LNCAP (cell line): ENCODE results near the gene ZNF516.

Experiments used
- CTCF ChIP-seq: fragments of 450-650 bp; IDR thresholded peaks from 2 replicates; pipeline ENCODE4 v1.5.1; 2017; ENCODE audit warnings: mild to moderate bottlenecking

The ZNF516 gene

GRCh38 chr18:76480913-76481312 is 14.1 kb downstream of the ZNF516 start:
- TF ChIP-seq CTCF = no peak

- no peak for TF ChIP-seq CTCF
Measured at GRCh38 chr18:76479351-76480238, 15.4 kb downstream of the ZNF516 start.

- TF ChIP-seq CTCF = no peak
Measured at GRCh38 chr18:76476665-76477561, 18.1 kb downstream of the ZNF516 start.

- TF ChIP-seq CTCF = peak; percentile 43
Measured at GRCh38 chr18:76475450-76476194, 19.4 kb downstream of the ZNF516 start.

GRCh38 chr18:76474824-76475223 is 20.2 kb downstream of the ZNF516 start:
- no peak for TF ChIP-seq CTCF

- TF ChIP-seq CTCF = no peak
Measured at GRCh38 chr18:76472829-76473228, 22.2 kb downstream of the ZNF516 start.

- no peak for TF ChIP-seq CTCF
Measured at GRCh38 chr18:76471593-76471992, 23.4 kb downstream of the ZNF516 start.
